Smooth muscle cell (in vitro differentiated cells): ENCODE results near the gene FRMD6. TPM values are rescaled to one million over a fixed set of nuclear protein-coding genes. Genes with fewer than 3 reads are reported as not detected.
"Not testable (repeated sequence)": the region's sequence is repeated elsewhere in the genome, so short reads cannot be mapped to it uniquely, and the experiment has no call there.

ENCODE experiments used
- DNase-seq: peaks from one replicate; lab custom pipeline; 2025; ENCODE audit not compliant: unreplicated experiment; lab: John Stamatoyannopoulos, UW
- H2AFZ ChIP-seq: fragments of 200-600 bp; sonication (generic); 2 replicates; pipeline ENCODE4 v1.6.0; 2016; ENCODE audit warnings: antibody characterized with exemption, low read depth, mild to moderate bottlenecking
- H3F3A ChIP-seq: fragments of 200-600 bp; sonication (generic); 2 replicates; pipeline ENCODE4 v1.6.0; 2017; ENCODE audit warnings: antibody characterized with exemption, low read depth
- H3K27ac ChIP-seq: fragments of 200-600 bp; sonication (generic); 2 replicates; pipeline ENCODE4 v1.5.1; 2016; ENCODE audit warnings: low read depth, mild to moderate bottlenecking
- H3K27me3 ChIP-seq: fragments of 200-600 bp; sonication (generic); 2 replicates; pipeline ENCODE4 v1.6.1; 2016; ENCODE audit warnings: low read depth, mild to moderate bottlenecking
- H3K36me3 ChIP-seq: fragments of 200-600 bp; sonication (generic); 2 replicates; pipeline ENCODE4 v1.5.1; 2016; ENCODE audit warnings: low read depth
- H3K4me1 ChIP-seq: fragments of 200-600 bp; sonication (generic); 2 replicates; pipeline ENCODE4 v1.5.1; 2016; ENCODE audit warnings: low read depth
- H3K4me2 ChIP-seq: fragments of 200-600 bp; sonication (generic); 2 replicates; pipeline ENCODE4 v1.6.0; 2016; ENCODE audit warnings: mild to moderate bottlenecking
- H3K4me3 ChIP-seq: fragments of 200-600 bp; sonication (generic); 2 replicates; pipeline ENCODE4 v1.5.1; 2016; ENCODE audit warnings: mild to moderate bottlenecking
- H3K79me2 ChIP-seq: fragments of 200-600 bp; sonication (generic); 2 replicates; pipeline ENCODE4 v1.6.0; 2016; ENCODE audit warnings: low read depth, mild to moderate bottlenecking
- H3K9ac ChIP-seq: fragments of 200-600 bp; sonication (generic); 2 replicates; pipeline ENCODE4 v1.6.0; 2016; ENCODE audit warnings: low read depth
- H3K9me3 ChIP-seq: fragments of 200-600 bp; sonication (generic); replicated peaks from 2 replicates; pipeline ENCODE4 v1.5.1; 2016; ENCODE audit warnings: low read depth
- H4K20me1 ChIP-seq: fragments of 200-600 bp; sonication (generic); 2 replicates; pipeline ENCODE4 v1.6.0; 2016; ENCODE audit warnings: low read depth
- WGBS: methylation state at CpG from one replicate; pipeline ENCODE4 v1.1.7; 2016; ENCODE audit warnings: low lambda C conversion rate; 5-methylcytosine and 5-hydroxymethylcytosine counted together
- polyA plus RNA-seq: library from polyadenylated mRNA; unstranded; fragments of >200 nt; fragmentation: Nextera tagmentation; extraction: Ambion mirVana; gene quantifications from 2 replicates; pipeline ENCODE4 v1.2.1, GENCODE V29; 2016
- total RNA-seq: library from RNA; depleted of rRNA; stranded (reverse); fragments of >200 nt; gene quantifications from 2 replicates; pipeline ENCODE4 v1.2.3, GENCODE V29; 2014
- TF ChIP-seq, protein P1 (sequence below): fragments of 200-600 bp; sonication (generic); IDR thresholded peaks from 2 replicates; pipeline ENCODE4 v1.5.1; 2017; ENCODE audit warnings: borderline replicate concordance, mild to moderate bottlenecking, antibody characterized with exemption; ENCODE audit not compliant: insufficient read depth, poor library complexity, severe bottlenecking

The FRMD6 gene
- total and polyA plus RNA-seq, 2 experiments from 2014 or later, result 254 to 564 TPM

DNA sequence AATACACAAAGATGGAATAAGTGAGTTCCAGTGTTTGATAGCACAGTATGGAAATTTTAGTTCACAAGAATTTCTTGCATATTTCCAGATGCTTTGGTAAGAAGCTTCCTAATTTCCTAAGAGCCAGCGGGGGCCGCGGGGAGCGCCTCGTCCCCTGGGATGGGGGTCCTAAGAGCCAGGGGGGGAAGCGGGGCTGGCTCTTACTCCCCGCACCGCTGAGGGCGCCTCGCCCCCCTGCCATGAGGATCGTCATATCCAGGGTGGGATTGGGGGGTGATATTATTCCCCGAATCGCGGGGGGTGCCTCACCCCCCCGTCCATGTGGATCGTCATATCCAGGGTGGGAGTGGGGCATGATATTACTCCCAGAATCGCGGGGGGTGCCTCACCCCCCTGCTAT lies 108.2 kb downstream of the FRMD6 start:
- no peak overlapping the region for H3K4me3 ChIP-seq
- H3K9me3 ChIP-seq, result no peaks in the 10 kb centered on the region
- H3K27me3 ChIP-seq, result peaks cover 3% of the 10 kb centered on the region
- H3K79me2 ChIP-seq, result no peaks in the 10 kb centered on the region
- H3K4me2 ChIP-seq, result no peak overlapping the region
- H3K4me1 ChIP-seq, result no peaks in the 10 kb centered on the region
- WGBS, result 93% methylated on average over 11 of the region's 18 CpGs
- H2AFZ ChIP-seq, result no peak overlapping the region
- no peak overlapping the region for H3K9ac ChIP-seq
- H3K27ac ChIP-seq, result no peak overlapping the region
- no peaks in the 10 kb centered on the region for H4K20me1 ChIP-seq
- no peak for DNase-seq
- TF ChIP-seq, protein P1, sequence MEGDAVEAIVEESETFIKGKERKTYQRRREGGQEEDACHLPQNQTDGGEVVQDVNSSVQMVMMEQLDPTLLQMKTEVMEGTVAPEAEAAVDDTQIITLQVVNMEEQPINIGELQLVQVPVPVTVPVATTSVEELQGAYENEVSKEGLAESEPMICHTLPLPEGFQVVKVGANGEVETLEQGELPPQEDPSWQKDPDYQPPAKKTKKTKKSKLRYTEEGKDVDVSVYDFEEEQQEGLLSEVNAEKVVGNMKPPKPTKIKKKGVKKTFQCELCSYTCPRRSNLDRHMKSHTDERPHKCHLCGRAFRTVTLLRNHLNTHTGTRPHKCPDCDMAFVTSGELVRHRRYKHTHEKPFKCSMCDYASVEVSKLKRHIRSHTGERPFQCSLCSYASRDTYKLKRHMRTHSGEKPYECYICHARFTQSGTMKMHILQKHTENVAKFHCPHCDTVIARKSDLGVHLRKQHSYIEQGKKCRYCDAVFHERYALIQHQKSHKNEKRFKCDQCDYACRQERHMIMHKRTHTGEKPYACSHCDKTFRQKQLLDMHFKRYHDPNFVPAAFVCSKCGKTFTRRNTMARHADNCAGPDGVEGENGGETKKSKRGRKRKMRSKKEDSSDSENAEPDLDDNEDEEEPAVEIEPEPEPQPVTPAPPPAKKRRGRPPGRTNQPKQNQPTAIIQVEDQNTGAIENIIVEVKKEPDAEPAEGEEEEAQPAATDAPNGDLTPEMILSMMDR, result no peak
- no peaks in the 10 kb centered on the region for H3F3A ChIP-seq
- no peaks in the 10 kb centered on the region for H3K36me3 ChIP-seq

DNA sequence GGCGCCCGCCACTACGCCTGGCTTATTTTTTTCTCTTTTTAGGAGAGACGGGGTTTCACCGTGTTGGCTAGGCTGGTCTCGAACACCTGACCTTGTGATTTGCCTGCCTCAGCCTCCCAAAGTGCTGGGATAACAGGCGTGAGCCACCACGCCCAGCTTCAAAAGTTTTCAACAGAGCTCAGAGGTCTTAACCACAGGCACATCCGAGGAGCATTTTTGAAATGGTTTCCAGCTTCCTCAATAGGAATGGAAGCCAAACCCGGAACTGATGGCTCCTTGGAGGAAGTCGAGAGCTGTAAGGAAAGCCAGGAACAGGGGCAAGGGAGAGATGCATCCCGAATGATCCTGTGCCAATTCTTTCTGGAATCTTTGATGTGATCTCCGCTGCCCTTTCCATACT lies 114.0 kb downstream of the FRMD6 start:
- DNase-seq, H3K27me3 ChIP-seq, H3K36me3 ChIP-seq, H3K27ac ChIP-seq, H3K9ac ChIP-seq, H3K79me2 ChIP-seq, H3F3A ChIP-seq, H3K4me1 ChIP-seq, H3K4me2 ChIP-seq, H3K9me3 ChIP-seq, H2AFZ ChIP-seq, H4K20me1 ChIP-seq, H3K4me3 ChIP-seq: not testable (repeated sequence)
- WGBS, result 89% methylated on average over 13 of the region's 13 CpGs

DNA sequence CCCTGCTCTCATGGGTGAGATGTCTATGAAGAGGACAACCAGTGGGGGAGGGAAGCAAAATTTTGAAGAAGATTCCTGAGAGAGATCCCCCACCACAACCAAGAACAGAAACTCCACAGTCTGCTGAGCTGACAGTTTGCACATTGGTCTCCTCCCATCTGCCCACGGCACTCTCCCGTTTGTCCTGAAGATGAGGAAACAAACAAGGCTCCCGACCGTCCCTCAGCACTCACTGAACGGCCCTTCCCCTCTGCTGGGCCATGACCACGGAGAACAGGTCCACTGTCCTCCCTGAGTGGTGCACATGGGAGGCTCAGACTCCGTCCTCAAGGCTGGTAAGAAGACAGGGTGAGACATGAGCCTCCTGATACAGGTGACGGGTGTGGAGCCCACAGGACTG lies 114.9 kb downstream of the FRMD6 start:
- not testable (repeated sequence) for H3K4me3 ChIP-seq, H3K36me3 ChIP-seq, H3K27ac ChIP-seq, DNase-seq, H2AFZ ChIP-seq, H3K27me3 ChIP-seq, H4K20me1 ChIP-seq, H3K9ac ChIP-seq, H3K9me3 ChIP-seq, H3K4me1 ChIP-seq, H3F3A ChIP-seq, H3K79me2 ChIP-seq, H3K4me2 ChIP-seq
- 79% methylated on average over 8 of the region's 8 CpGs for WGBS

DNA sequence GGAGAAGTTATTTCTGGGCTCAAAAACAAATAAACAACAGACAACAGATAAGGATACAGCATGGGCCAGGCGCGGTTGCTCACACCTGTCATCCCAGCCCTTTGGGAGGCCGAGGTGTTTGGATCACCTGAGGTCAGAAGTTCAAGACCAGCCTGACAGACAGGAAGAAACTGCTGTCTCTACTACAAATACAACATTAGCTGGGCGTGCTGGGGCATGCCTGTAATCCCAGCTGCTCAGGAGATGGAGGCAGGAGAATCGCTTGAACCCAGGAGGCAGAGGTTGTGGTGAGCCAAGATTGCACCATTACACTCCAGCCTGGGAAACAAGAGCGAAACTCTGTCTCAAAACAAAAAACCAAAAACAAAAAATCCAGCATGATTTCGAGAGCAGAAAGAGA lies 117.6 kb downstream of the FRMD6 start:
- not testable (repeated sequence) for H3K36me3 ChIP-seq, H4K20me1 ChIP-seq, H3F3A ChIP-seq, H3K4me2 ChIP-seq, H2AFZ ChIP-seq, H3K79me2 ChIP-seq, H3K9ac ChIP-seq, H3K9me3 ChIP-seq, H3K4me3 ChIP-seq, H3K4me1 ChIP-seq, H3K27ac ChIP-seq, DNase-seq, H3K27me3 ChIP-seq
- WGBS, result 91% methylated on average over 7 of the region's 7 CpGs

DNA sequence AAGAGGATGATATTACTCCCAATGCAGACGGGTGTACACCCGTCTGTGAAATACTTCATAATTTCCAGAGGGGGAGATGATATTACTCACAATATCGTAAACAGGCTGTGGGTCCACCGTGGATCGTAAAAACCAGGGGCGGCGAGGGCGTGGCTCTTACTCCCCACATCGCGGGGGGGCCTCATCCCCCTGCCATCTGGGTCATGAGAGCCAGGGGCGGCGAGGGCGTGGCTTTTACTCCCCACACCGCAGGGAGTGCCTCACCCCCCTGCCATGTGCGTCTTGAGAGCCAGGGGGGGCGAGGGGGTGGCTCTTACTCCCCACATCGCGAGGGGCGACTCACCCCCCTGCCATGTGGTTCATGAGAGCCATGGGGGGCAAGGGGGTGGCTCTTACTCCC lies 122.5 kb downstream of the FRMD6 start:
- H3K9ac ChIP-seq, result no peak overlapping the region
- H2AFZ ChIP-seq, result no peak overlapping the region
- H3K9me3 ChIP-seq, result no peaks in the 10 kb centered on the region
- no peak overlapping the region for H3K27ac ChIP-seq
- H3K27me3 ChIP-seq, result no peaks in the 10 kb centered on the region
- H3K79me2 ChIP-seq, result no peaks in the 10 kb centered on the region
- no peaks in the 10 kb centered on the region for H4K20me1 ChIP-seq
- H3K36me3 ChIP-seq, result no peaks in the 10 kb centered on the region
- H3K4me3 ChIP-seq, result no peak overlapping the region
- no peak for DNase-seq
- H3K4me1 ChIP-seq, result no peaks in the 10 kb centered on the region
- no peaks in the 10 kb centered on the region for H3F3A ChIP-seq
- TF ChIP-seq, protein P1, result no peak
- H3K4me2 ChIP-seq, result no peak overlapping the region
- WGBS, result 93% methylated on average over 16 of the region's 19 CpGs
